Smooth muscle cell (in vitro differentiated cells): ENCODE results near the gene PPP4C. TPM values are rescaled to one million over a fixed set of nuclear protein-coding genes. Genes with fewer than 3 reads are reported as not detected.

Source experiments
- DNase-seq: peaks from one replicate; lab custom pipeline; 2025; ENCODE audit not compliant: unreplicated experiment; lab: John Stamatoyannopoulos, UW
- H2AFZ ChIP-seq: fragments of 200-600 bp; sonication (generic); 2 replicates; pipeline ENCODE4 v1.6.0; 2016; ENCODE audit warnings: antibody characterized with exemption, low read depth, mild to moderate bottlenecking
- H3F3A ChIP-seq: fragments of 200-600 bp; sonication (generic); 2 replicates; pipeline ENCODE4 v1.6.0; 2017; ENCODE audit warnings: antibody characterized with exemption, low read depth
- H3K27ac ChIP-seq: fragments of 200-600 bp; sonication (generic); 2 replicates; pipeline ENCODE4 v1.5.1; 2016; ENCODE audit warnings: low read depth, mild to moderate bottlenecking
- H3K27me3 ChIP-seq: fragments of 200-600 bp; sonication (generic); 2 replicates; pipeline ENCODE4 v1.6.1; 2016; ENCODE audit warnings: low read depth, mild to moderate bottlenecking
- H3K36me3 ChIP-seq: fragments of 200-600 bp; sonication (generic); 2 replicates; pipeline ENCODE4 v1.5.1; 2016; ENCODE audit warnings: low read depth
- H3K4me1 ChIP-seq: fragments of 200-600 bp; sonication (generic); 2 replicates; pipeline ENCODE4 v1.5.1; 2016; ENCODE audit warnings: low read depth
- H3K4me2 ChIP-seq: fragments of 200-600 bp; sonication (generic); 2 replicates; pipeline ENCODE4 v1.6.0; 2016; ENCODE audit warnings: mild to moderate bottlenecking
- H3K4me3 ChIP-seq: fragments of 200-600 bp; sonication (generic); 2 replicates; pipeline ENCODE4 v1.5.1; 2016; ENCODE audit warnings: mild to moderate bottlenecking
- H3K79me2 ChIP-seq: fragments of 200-600 bp; sonication (generic); 2 replicates; pipeline ENCODE4 v1.6.0; 2016; ENCODE audit warnings: low read depth, mild to moderate bottlenecking
- H3K9ac ChIP-seq: fragments of 200-600 bp; sonication (generic); 2 replicates; pipeline ENCODE4 v1.6.0; 2016; ENCODE audit warnings: low read depth
- H3K9me3 ChIP-seq: fragments of 200-600 bp; sonication (generic); replicated peaks from 2 replicates; pipeline ENCODE4 v1.5.1; 2016; ENCODE audit warnings: low read depth
- H4K20me1 ChIP-seq: fragments of 200-600 bp; sonication (generic); 2 replicates; pipeline ENCODE4 v1.6.0; 2016; ENCODE audit warnings: low read depth
- WGBS: methylation state at CpG from one replicate; pipeline ENCODE4 v1.1.7; 2016; ENCODE audit warnings: low lambda C conversion rate; 5-methylcytosine and 5-hydroxymethylcytosine counted together
- polyA plus RNA-seq: library from polyadenylated mRNA; unstranded; fragments of >200 nt; fragmentation: Nextera tagmentation; extraction: Ambion mirVana; gene quantifications from 2 replicates; pipeline ENCODE4 v1.2.1, GENCODE V29; 2016
- total RNA-seq: library from RNA; depleted of rRNA; stranded (reverse); fragments of >200 nt; gene quantifications from 2 replicates; pipeline ENCODE4 v1.2.3, GENCODE V29; 2014
- TF ChIP-seq, protein P1 (sequence below): fragments of 200-600 bp; sonication (generic); IDR thresholded peaks from 2 replicates; pipeline ENCODE4 v1.5.1; 2017; ENCODE audit warnings: borderline replicate concordance, mild to moderate bottlenecking, antibody characterized with exemption; ENCODE audit not compliant: insufficient read depth, poor library complexity, severe bottlenecking

PPP4C gene
- total and polyA plus RNA-seq, 2 experiments from 2014 or later, result 111 to 224 TPM

GRCh38 chr16:30083216-30084055 is 7.6 kb downstream of the PPP4C start:
- H3K9ac ChIP-seq, result no peak overlapping the region
- H4K20me1 ChIP-seq, result peaks cover 36% of the 10 kb centered on the region
- no peak overlapping the region for H3K4me2 ChIP-seq
- H3F3A ChIP-seq, result peaks cover 9% of the 10 kb centered on the region
- no peaks in the 10 kb centered on the region for H3K27me3 ChIP-seq
- H3K36me3 ChIP-seq, result no peaks in the 10 kb centered on the region
- WGBS, result 96% methylated on average over 24 of the region's 24 CpGs
- peaks cover 15% of the 10 kb centered on the region for H3K79me2 ChIP-seq
- H3K27ac ChIP-seq, result no peak overlapping the region
- no peak for DNase-seq
- no peak overlapping the region for H2AFZ ChIP-seq
- H3K9me3 ChIP-seq, result no peaks in the 10 kb centered on the region
- H3K4me3 ChIP-seq, result no peak overlapping the region
- H3K4me1 ChIP-seq, result no peaks in the 10 kb centered on the region
- TF ChIP-seq, protein P1, sequence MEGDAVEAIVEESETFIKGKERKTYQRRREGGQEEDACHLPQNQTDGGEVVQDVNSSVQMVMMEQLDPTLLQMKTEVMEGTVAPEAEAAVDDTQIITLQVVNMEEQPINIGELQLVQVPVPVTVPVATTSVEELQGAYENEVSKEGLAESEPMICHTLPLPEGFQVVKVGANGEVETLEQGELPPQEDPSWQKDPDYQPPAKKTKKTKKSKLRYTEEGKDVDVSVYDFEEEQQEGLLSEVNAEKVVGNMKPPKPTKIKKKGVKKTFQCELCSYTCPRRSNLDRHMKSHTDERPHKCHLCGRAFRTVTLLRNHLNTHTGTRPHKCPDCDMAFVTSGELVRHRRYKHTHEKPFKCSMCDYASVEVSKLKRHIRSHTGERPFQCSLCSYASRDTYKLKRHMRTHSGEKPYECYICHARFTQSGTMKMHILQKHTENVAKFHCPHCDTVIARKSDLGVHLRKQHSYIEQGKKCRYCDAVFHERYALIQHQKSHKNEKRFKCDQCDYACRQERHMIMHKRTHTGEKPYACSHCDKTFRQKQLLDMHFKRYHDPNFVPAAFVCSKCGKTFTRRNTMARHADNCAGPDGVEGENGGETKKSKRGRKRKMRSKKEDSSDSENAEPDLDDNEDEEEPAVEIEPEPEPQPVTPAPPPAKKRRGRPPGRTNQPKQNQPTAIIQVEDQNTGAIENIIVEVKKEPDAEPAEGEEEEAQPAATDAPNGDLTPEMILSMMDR, result no peak

DNA sequence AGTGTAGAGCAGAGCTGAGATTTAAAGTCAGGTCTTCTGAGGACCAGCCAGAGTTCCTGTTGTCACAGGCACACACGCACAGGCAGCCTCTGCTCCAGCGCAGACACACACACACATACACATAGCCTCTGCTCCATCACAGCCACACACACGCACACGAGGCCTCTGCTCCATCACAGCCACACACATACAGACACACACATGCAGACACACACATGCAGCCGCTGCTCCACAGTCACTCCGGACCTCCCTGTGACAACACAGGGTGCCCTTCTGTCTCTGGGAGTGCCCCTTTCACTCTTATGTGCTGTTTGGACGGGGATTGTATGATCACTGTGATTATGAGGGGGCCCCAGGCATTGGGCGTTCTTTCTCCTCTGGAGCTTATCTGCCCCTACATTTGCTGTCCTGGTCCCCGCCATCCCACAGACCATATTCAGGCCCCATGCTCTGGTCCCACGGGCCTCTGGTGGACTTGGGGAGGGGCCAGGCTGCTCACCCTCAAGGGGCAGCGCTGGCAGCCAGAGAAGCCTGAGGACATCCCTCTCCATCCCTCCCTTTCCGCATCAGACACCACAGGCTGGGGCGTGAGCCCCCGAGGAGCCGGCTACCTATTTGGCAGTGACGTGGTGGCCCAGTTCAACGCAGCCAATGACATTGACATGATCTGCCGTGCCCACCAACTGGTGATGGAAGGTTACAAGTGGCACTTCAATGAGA is 8.5 kb downstream of the PPP4C start:
- no peak overlapping the region for H2AFZ ChIP-seq
- WGBS, result 97% methylated on average over 18 of the region's 18 CpGs
- H3K4me3 ChIP-seq, result no peak overlapping the region
- DNase-seq, result no peak
- H3K9me3 ChIP-seq, result no peaks in the 10 kb centered on the region
- H3K4me1 ChIP-seq, result no peaks in the 10 kb centered on the region
- TF ChIP-seq, protein P1, result no peak
- peaks cover 29% of the 10 kb centered on the region for H4K20me1 ChIP-seq
- H3K27me3 ChIP-seq, result no peaks in the 10 kb centered on the region
- H3K79me2 ChIP-seq, result peaks cover 9% of the 10 kb centered on the region
- peaks cover 9% of the 10 kb centered on the region for H3F3A ChIP-seq
- H3K27ac ChIP-seq, result no peak overlapping the region
- H3K36me3 ChIP-seq, result no peaks in the 10 kb centered on the region
- H3K9ac ChIP-seq, result no peak overlapping the region
- H3K4me2 ChIP-seq, result no peak overlapping the region

GRCh38 chr16:30084816-30085159 is 9.0 kb downstream of the PPP4C start:
- no peaks in the 10 kb centered on the region for H3K36me3 ChIP-seq
- H3F3A ChIP-seq, result peaks cover 9% of the 10 kb centered on the region
- no peaks in the 10 kb centered on the region for H3K9me3 ChIP-seq
- H3K27me3 ChIP-seq, result no peaks in the 10 kb centered on the region
- no peak for DNase-seq
- no peak overlapping the region for H3K9ac ChIP-seq
- no peak overlapping the region for H2AFZ ChIP-seq
- TF ChIP-seq, protein P1, result no peak
- no peak overlapping the region for H3K4me3 ChIP-seq
- no peaks in the 10 kb centered on the region for H3K4me1 ChIP-seq
- 95% methylated on average over 17 of the region's 17 CpGs for WGBS
- peaks cover 6% of the 10 kb centered on the region for H3K79me2 ChIP-seq
- H3K27ac ChIP-seq, result no peak overlapping the region
- H3K4me2 ChIP-seq, result no peak overlapping the region
- H4K20me1 ChIP-seq, result peaks cover 24% of the 10 kb centered on the region
